GM18951 (cell line): ENCODE data around the gene TNNC2.

Source experiments
- POLR2A ChIP-seq: IDR thresholded peaks from 4 replicates; pipeline ENCODE4 v1.6.1; 2011; ENCODE audit warnings: mild to moderate bottlenecking; ENCODE audit not compliant: insufficient read length, insufficient read depth; ENCODE audit errors: extremely low read depth
- in situ Hi-C: fragments of 300-500 bp; cut with MboI; formaldehyde crosslinking; loops from one replicate; pipeline ENCODE4 v1.12.0; 2022; ENCODE audit warnings: low sequenced_read_pairs, mixed read lengths, inconsistent platforms; ENCODE audit not compliant: unreplicated experiment

Gene TNNC2

GRCh38 chr20:45857882-45858216, 30.7 kb upstream of the TNNC2 start:
- in situ Hi-C loops, result no loop called here
- TF ChIP-seq POLR2A, result no peak

GRCh38 chr20:45857114-45857881, 30.2 kb upstream of the TNNC2 start, which contains the start of the genes ACOT8 and ZSWIM3:
TSS of gene ACOT8 (minus strand) at chr20:45857392. CDS start at chr20:45857315, 77 bp downstream.
TSS of gene ZSWIM3 (plus strand) at chr20:45857614. CDS start at chr20:45857826, 212 bp downstream.
- TF ChIP-seq POLR2A, result peak; percentile 92
- in situ Hi-C loops, result no loop called here

GRCh38 chr20:45853484-45853883, 26.4 kb upstream of the TNNC2 start:
- TF ChIP-seq POLR2A, result no peak
- in situ Hi-C loops, result no loop called here

GRCh38 chr20:45852326-45852725, 25.2 kb upstream of the TNNC2 start:
- no peak for TF ChIP-seq POLR2A

GRCh38 chr20:45851501-45851900, 24.4 kb upstream of the TNNC2 start:
- in situ Hi-C loops, result no loop called here
- no peak for TF ChIP-seq POLR2A

More at GRCh38 chr20:45852326-45852725, 25.2 kb upstream of the TNNC2 start:
- in situ Hi-C loops, result no loop called here

GRCh38 chr20:45850926-45851325, 23.8 kb upstream of the TNNC2 start:
- TF ChIP-seq POLR2A, result no peak
- in situ Hi-C loops, result no loop called here

GRCh38 chr20:45850238-45850637, 23.1 kb upstream of the TNNC2 start:
- in situ Hi-C loops, result no loop called here

GRCh38 chr20:45848969-45849582, 22.0 kb upstream of the TNNC2 start:
- in situ Hi-C loops, result no loop called here
- no peak for TF ChIP-seq POLR2A

More at GRCh38 chr20:45850238-45850637, 23.1 kb upstream of the TNNC2 start:
- no peak for TF ChIP-seq POLR2A

- TF ChIP-seq POLR2A, result no peak
- in situ Hi-C loops, result no loop called here
Observed at GRCh38 chr20:45848421-45848820, 21.3 kb upstream of the TNNC2 start.

- in situ Hi-C loops, result no loop called here
- TF ChIP-seq POLR2A, result no peak
Observed at GRCh38 chr20:45845452-45845851, 18.3 kb upstream of the TNNC2 start.

GRCh38 chr20:45843506-45843905, 16.4 kb upstream of the TNNC2 start:
- in situ Hi-C loops, result no loop called here
- no peak for TF ChIP-seq POLR2A

GRCh38 chr20:45842169-45842812, 15.2 kb upstream of the TNNC2 start:
- in situ Hi-C loops, result no loop called here

GRCh38 chr20:45841407-45842129, 14.5 kb upstream of the TNNC2 start:
- in situ Hi-C loops, result no loop called here
- TF ChIP-seq POLR2A, result no peak

More at GRCh38 chr20:45842169-45842812, 15.2 kb upstream of the TNNC2 start:
- TF ChIP-seq POLR2A, result no peak
